Right lobe of liver (tissue), 4 donors: ENCODE measurements around the gene HERC6.

Experiments
- POLR2A ChIP-seq: fragments of 450-650 bp; IDR thresholded peaks from one replicate; pipeline ENCODE4 v1.6.1; 2017; ENCODE audit warnings: antibody characterized with exemption, mild to moderate bottlenecking
- TF ChIP-seq, protein P1 (sequence below), 4 donors: fragments of 200-600 bp in 3 of 4; fragments of 450-650 bp in 1 of 4; IDR thresholded peaks; one replicate each; pipeline versions ENCODE4 v1.5.1 to v1.8.0; 2016 to 2022; ENCODE audit warnings: antibody characterized with exemption in 4 of 4, mild to moderate bottlenecking in 2 of 4
- donor health status: DM: no; HTN: no; CAD: no.
- donor health status: DM: no; HTN: no; CAD: no.
- donor health status: DM: no; HTN: yes; CAD: no.

DNA sequence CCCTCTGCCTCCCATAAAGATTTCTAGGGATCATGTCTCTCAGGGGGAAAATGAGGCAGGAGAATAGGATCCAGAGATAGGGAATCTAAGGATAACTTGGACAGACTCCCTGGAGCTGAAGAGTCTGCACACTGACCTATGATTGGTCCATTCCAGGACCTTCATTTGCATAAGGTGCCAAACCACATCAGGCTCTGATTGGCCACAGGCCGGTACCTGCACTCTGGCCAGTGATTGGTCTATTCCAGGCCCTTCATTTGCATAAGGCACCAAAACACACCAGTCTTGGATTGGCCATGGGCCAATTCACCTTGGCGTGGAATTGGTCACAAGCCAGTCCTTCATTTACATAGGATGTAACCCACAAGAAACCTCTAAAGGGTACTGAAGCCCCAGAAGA lies 74.3 kb downstream of the HERC6 start:
- TF ChIP-seq, protein P1, sequence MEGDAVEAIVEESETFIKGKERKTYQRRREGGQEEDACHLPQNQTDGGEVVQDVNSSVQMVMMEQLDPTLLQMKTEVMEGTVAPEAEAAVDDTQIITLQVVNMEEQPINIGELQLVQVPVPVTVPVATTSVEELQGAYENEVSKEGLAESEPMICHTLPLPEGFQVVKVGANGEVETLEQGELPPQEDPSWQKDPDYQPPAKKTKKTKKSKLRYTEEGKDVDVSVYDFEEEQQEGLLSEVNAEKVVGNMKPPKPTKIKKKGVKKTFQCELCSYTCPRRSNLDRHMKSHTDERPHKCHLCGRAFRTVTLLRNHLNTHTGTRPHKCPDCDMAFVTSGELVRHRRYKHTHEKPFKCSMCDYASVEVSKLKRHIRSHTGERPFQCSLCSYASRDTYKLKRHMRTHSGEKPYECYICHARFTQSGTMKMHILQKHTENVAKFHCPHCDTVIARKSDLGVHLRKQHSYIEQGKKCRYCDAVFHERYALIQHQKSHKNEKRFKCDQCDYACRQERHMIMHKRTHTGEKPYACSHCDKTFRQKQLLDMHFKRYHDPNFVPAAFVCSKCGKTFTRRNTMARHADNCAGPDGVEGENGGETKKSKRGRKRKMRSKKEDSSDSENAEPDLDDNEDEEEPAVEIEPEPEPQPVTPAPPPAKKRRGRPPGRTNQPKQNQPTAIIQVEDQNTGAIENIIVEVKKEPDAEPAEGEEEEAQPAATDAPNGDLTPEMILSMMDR (IDR thresholded peaks at IDR 0.05), result no peak
- TF ChIP-seq POLR2A, result no peak
